ENCODE data around the gene TAX1BP1. TPM values are rescaled to one million over a fixed set of nuclear protein-coding genes. Genes with fewer than 3 reads are reported as not detected.

TAX1BP1 gene
- total RNA-seq, 1 experiment from 2014 or later, result 69.9 TPM

DNA sequence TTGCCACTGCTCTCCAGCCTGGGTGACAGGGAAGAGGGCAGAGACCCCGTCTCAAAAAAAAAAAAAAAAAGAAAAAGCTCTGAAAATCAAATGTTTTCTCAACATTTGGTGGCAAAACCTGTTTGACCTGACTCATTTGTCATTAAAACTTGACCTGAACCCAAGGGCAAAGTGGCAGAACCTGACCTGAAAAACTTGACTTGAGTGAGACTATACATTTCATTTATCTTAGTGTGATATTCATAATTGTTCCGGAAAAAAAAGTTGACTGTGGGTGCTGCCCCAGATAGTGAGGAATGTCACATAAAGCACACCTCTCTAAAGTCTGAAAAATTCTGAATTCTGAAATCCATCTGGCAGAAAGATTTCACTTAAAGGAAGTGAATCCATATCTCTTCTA lies 2.3 kb upstream of the TAX1BP1 start:
- Mint-ChIP-seq H3K4me1 (peaks cover 18% of the 10 kb centered on the region), H3K36me3 (no peaks in the 10 kb centered on the region), H3K4me3 (no peak overlapping the region), H3K27ac (no peak overlapping the region), H3K27me3 (ENCODE audit: low read depth) (no peaks in the 10 kb centered on the region), H3K9me3 (no peaks in the 10 kb centered on the region)
- ChIA-PET CTCF (interaction anchor here (0.7 kb wide), 1 partner anchor 69 kb away, joined by 3 read pairs; no protein-coding TSS in a partner anchor), POLR2A (no interaction called here)
- DNase-seq (ENCODE audit: low spot score), result no peak
- TF ChIP-seq, protein P1, sequence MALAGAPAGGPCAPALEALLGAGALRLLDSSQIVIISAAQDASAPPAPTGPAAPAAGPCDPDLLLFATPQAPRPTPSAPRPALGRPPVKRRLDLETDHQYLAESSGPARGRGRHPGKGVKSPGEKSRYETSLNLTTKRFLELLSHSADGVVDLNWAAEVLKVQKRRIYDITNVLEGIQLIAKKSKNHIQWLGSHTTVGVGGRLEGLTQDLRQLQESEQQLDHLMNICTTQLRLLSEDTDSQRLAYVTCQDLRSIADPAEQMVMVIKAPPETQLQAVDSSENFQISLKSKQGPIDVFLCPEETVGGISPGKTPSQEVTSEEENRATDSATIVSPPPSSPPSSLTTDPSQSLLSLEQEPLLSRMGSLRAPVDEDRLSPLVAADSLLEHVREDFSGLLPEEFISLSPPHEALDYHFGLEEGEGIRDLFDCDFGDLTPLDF (CRISPR knock-in tag; IDR thresholded peaks at IDR 0.05), result no peak
- TF ChIP-seq ATF1 (CRISPR knock-in tag; IDR thresholded peaks at IDR 0.05) (no peak), CREM (CRISPR knock-in tag; IDR thresholded peaks at IDR 0.05) (no peak), CBFB (CRISPR knock-in tag; IDR thresholded peaks at IDR 0.05; ENCODE audit: low read depth) (no peak), FOXJ3 (CRISPR knock-in tag; IDR thresholded peaks at IDR 0.05; ENCODE audit: borderline replicate concordance) (no peak), ESRRA (CRISPR knock-in tag; IDR thresholded peaks at IDR 0.05; ENCODE audit: borderline replicate concordance) (no peak), JUN (CRISPR knock-in tag; IDR thresholded peaks at IDR 0.05) (no peak), CREB1 (CRISPR knock-in tag; IDR thresholded peaks at IDR 0.05) (no peak), OVOL2 (CRISPR knock-in tag; IDR thresholded peaks at IDR 0.05; ENCODE audit: borderline replicate concordance) (no peak), SMAD4 (CRISPR knock-in tag; IDR thresholded peaks at IDR 0.05) (no peak), ELF4 (CRISPR knock-in tag; IDR thresholded peaks at IDR 0.05; ENCODE audit: low read depth) (no peak)
- TF ChIP-seq, protein P2, sequence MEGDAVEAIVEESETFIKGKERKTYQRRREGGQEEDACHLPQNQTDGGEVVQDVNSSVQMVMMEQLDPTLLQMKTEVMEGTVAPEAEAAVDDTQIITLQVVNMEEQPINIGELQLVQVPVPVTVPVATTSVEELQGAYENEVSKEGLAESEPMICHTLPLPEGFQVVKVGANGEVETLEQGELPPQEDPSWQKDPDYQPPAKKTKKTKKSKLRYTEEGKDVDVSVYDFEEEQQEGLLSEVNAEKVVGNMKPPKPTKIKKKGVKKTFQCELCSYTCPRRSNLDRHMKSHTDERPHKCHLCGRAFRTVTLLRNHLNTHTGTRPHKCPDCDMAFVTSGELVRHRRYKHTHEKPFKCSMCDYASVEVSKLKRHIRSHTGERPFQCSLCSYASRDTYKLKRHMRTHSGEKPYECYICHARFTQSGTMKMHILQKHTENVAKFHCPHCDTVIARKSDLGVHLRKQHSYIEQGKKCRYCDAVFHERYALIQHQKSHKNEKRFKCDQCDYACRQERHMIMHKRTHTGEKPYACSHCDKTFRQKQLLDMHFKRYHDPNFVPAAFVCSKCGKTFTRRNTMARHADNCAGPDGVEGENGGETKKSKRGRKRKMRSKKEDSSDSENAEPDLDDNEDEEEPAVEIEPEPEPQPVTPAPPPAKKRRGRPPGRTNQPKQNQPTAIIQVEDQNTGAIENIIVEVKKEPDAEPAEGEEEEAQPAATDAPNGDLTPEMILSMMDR (IDR thresholded peaks at IDR 0.05), result no peak
- TF ChIP-seq, protein P3, sequence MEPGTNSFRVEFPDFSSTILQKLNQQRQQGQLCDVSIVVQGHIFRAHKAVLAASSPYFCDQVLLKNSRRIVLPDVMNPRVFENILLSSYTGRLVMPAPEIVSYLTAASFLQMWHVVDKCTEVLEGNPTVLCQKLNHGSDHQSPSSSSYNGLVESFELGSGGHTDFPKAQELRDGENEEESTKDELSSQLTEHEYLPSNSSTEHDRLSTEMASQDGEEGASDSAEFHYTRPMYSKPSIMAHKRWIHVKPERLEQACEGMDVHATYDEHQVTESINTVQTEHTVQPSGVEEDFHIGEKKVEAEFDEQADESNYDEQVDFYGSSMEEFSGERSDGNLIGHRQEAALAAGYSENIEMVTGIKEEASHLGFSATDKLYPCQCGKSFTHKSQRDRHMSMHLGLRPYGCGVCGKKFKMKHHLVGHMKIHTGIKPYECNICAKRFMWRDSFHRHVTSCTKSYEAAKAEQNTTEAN (CRISPR knock-in tag; IDR thresholded peaks at IDR 0.05), result no peak
- TF ChIP-seq, protein P4, sequence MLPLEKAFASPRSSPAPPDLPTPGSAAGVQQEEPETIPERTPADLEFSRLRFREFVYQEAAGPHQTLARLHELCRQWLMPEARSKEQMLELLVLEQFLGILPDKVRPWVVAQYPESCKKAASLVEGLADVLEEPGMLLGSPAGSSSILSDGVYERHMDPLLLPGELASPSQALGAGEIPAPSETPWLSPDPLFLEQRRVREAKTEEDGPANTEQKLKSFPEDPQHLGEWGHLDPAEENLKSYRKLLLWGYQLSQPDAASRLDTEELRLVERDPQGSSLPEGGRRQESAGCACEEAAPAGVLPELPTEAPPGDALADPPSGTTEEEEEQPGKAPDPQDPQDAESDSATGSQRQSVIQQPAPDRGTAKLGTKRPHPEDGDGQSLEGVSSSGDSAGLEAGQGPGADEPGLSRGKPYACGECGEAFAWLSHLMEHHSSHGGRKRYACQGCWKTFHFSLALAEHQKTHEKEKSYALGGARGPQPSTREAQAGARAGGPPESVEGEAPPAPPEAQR (CRISPR knock-in tag; IDR thresholded peaks at IDR 0.05), result no peak
- TF ChIP-seq, protein P5, sequence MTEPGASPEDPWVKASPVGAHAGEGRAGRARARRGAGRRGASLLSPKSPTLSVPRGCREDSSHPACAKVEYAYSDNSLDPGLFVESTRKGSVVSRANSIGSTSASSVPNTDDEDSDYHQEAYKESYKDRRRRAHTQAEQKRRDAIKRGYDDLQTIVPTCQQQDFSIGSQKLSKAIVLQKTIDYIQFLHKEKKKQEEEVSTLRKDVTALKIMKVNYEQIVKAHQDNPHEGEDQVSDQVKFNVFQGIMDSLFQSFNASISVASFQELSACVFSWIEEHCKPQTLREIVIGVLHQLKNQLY (CRISPR knock-in tag; IDR thresholded peaks at IDR 0.05), result no peak
- TF ChIP-seq, protein P6, sequence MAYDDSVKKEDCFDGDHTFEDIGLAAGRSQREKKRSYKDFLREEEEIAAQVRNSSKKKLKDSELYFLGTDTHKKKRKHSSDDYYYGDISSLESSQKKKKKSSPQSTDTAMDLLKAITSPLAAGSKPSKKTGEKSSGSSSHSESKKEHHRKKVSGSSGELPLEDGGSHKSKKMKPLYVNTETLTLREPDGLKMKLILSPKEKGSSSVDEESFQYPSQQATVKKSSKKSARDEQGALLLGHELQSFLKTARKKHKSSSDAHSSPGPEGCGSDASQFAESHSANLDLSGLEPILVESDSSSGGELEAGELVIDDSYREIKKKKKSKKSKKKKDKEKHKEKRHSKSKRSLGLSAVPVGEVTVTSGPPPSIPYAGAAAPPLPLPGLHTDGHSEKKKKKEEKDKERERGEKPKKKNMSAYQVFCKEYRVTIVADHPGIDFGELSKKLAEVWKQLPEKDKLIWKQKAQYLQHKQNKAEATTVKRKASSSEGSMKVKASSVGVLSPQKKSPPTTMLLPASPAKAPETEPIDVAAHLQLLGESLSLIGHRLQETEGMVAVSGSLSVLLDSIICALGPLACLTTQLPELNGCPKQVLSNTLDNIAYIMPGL (CRISPR knock-in tag; IDR thresholded peaks at IDR 0.05), result no peak
- TF ChIP-seq, protein P7, sequence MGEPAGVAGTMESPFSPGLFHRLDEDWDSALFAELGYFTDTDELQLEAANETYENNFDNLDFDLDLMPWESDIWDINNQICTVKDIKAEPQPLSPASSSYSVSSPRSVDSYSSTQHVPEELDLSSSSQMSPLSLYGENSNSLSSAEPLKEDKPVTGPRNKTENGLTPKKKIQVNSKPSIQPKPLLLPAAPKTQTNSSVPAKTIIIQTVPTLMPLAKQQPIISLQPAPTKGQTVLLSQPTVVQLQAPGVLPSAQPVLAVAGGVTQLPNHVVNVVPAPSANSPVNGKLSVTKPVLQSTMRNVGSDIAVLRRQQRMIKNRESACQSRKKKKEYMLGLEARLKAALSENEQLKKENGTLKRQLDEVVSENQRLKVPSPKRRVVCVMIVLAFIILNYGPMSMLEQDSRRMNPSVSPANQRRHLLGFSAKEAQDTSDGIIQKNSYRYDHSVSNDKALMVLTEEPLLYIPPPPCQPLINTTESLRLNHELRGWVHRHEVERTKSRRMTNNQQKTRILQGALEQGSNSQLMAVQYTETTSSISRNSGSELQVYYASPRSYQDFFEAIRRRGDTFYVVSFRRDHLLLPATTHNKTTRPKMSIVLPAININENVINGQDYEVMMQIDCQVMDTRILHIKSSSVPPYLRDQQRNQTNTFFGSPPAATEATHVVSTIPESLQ (CRISPR knock-in tag; IDR thresholded peaks at IDR 0.05), result no peak
- TF ChIP-seq, protein P8, sequence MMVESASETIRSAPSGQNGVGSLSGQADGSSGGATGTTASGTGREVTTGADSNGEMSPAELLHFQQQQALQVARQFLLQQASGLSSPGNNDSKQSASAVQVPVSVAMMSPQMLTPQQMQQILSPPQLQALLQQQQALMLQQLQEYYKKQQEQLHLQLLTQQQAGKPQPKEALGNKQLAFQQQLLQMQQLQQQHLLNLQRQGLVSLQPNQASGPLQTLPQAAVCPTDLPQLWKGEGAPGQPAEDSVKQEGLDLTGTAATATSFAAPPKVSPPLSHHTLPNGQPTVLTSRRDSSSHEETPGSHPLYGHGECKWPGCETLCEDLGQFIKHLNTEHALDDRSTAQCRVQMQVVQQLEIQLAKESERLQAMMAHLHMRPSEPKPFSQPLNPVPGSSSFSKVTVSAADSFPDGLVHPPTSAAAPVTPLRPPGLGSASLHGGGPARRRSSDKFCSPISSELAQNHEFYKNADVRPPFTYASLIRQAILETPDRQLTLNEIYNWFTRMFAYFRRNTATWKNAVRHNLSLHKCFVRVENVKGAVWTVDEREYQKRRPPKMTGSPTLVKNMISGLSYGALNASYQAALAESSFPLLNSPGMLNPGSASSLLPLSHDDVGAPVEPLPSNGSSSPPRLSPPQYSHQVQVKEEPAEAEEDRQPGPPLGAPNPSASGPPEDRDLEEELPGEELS (CRISPR knock-in tag; IDR thresholded peaks at IDR 0.05), result no peak
- ATAC-seq, result no peak
